ENCODE results near the gene ZNF768. TPM values are rescaled to one million over a fixed set of nuclear protein-coding genes. Genes with fewer than 3 reads are reported as not detected.

The ZNF768 gene
- total and polyA plus RNA-seq, 2 of the 13 experiments (the other 11 are each of a cell fraction or from before 2014, with no cell fraction given): 26.7 to 34.4 TPM

- TF ChIP-seq, protein P1, sequence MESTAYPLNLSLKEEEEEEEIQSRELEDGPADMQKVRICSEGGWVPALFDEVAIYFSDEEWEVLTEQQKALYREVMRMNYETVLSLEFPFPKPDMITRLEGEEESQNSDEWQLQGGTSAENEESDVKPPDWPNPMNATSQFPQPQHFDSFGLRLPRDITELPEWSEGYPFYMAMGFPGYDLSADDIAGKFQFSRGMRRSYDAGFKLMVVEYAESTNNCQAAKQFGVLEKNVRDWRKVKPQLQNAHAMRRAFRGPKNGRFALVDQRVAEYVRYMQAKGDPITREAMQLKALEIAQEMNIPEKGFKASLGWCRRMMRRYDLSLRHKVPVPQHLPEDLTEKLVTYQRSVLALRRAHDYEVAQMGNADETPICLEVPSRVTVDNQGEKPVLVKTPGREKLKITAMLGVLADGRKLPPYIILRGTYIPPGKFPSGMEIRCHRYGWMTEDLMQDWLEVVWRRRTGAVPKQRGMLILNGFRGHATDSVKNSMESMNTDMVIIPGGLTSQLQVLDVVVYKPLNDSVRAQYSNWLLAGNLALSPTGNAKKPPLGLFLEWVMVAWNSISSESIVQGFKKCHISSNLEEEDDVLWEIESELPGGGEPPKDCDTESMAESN (CRISPR knock-in tag; conservative IDR thresholded peaks at IDR 0.05): no peak
- TF ChIP-seq ZNF883 (CRISPR knock-in tag; IDR thresholded peaks at IDR 0.05; ENCODE audit: not compliant biosample characterization) (peak; percentile 4), SIN3B (IDR thresholded peaks at IDR 0.05; ENCODE audit: low read length) (no peak)
- TF ChIP-seq, protein P2, sequence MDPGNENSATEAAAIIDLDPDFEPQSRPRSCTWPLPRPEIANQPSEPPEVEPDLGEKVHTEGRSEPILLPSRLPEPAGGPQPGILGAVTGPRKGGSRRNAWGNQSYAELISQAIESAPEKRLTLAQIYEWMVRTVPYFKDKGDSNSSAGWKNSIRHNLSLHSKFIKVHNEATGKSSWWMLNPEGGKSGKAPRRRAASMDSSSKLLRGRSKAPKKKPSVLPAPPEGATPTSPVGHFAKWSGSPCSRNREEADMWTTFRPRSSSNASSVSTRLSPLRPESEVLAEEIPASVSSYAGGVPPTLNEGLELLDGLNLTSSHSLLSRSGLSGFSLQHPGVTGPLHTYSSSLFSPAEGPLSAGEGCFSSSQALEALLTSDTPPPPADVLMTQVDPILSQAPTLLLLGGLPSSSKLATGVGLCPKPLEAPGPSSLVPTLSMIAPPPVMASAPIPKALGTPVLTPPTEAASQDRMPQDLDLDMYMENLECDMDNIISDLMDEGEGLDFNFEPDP (CRISPR knock-in tag; conservative IDR thresholded peaks at IDR 0.05): no peak
Observed at GRCh38 chr16:30521476-30521872, 4.9 kb downstream of the ZNF768 start (continued).

- POLR2A ChIA-PET: interaction anchor here (0.7 kb wide), 1 partner anchor 69 kb away, joined by 3 read pairs; no protein-coding TSS in a partner anchor
- no peak for FAIRE-seq
- H3K9ac ChIP-seq (ENCODE audit: insufficient read depth, low read depth, low read length): no peak overlapping the region
- in situ Hi-C loops (cut with HindIII; ENCODE audit: extremely low pct_ligation_motif_present, low pct_unique_long_range_greater_than_20kb): loop anchor here (5.0 kb wide), 1 partner anchor 62 kb away; no protein-coding TSS in a partner anchor
- intact Hi-C loops (cut with micrococcal nuclease; ENCODE audit: unreplicated experiment): loop anchor here (10.0 kb wide), 1 partner anchor 135 kb away; the partner anchor contains the start of genes FBRS and PRR14
- H3K27me3 ChIP-seq (ENCODE audit: control insufficient read depth in 1 of 2, insufficient read depth in 2 of 2, low read length in 2 of 2): no peaks in the 10 kb centered on the region
- no peaks in the 10 kb centered on the region for H3K9me3 ChIP-seq (ENCODE audit: low read length)
- no peak overlapping the region for H3K27ac ChIP-seq (ENCODE audit: extremely low read length, insufficient read depth, low read length)
- no peaks in the 10 kb centered on the region for H3K79me2 ChIP-seq (ENCODE audit: insufficient read depth, low read length)
- no TSS peak for BruUV-seq (replicated peaks)
- H2AFZ ChIP-seq (ENCODE audit: low read length): no peak overlapping the region
- H3K4me2 ChIP-seq (ENCODE audit: low read depth, low read length): no peak overlapping the region
- H3K4me1 ChIP-seq (ENCODE audit: insufficient read depth, low read length): peaks cover 54% of the 10 kb centered on the region
- CTCF ChIA-PET (ENCODE audit: low intra/inter-chr PET ratio, low total read pairs): no interaction called here
- H3K36me3 ChIP-seq (replicated peaks in 1 of 2; ENCODE audit: control insufficient read depth in 1 of 2, insufficient read depth in 2 of 2, low read length in 2 of 2): 0 out of 5 replicates have a peak, but pooled peaks cover 0 to under 1% of the 10 kb centered on the region in 2 experiments
- no peak overlapping the region for H3K4me3 ChIP-seq (replicated peaks in 1 of 3; ENCODE audit: insufficient read depth in 1 of 3, low read depth in 2 of 3, low read length in 3 of 3)
- no peak for DNase-seq (ENCODE audit: low spot score)
- 71% methylated on average over 20 of the region's 20 CpGs for WGBS (ENCODE audit: low lambda C conversion rate)
- H4K20me1 ChIP-seq (ENCODE audit: insufficient read depth, low read length): no peaks in the 10 kb centered on the region
- ATAC-seq: peak; percentile 13
- TF ChIP-seq ZFP90 (CRISPR knock-in tag; IDR thresholded peaks at IDR 0.05; ENCODE audit: borderline replicate concordance) (peak; percentile 85), ZNF770 (CRISPR knock-in tag; IDR thresholded peaks at IDR 0.05) (peak; percentile 91), ZNF121 (CRISPR knock-in tag; IDR thresholded peaks at IDR 0.05) (peak; percentile 92), PHF20 (CRISPR knock-in tag; IDR thresholded peaks at IDR 0.05) (0 out of 2 replicates have a peak, but pooled peaks have one; percentile 15), SKIL (CRISPR knock-in tag; IDR thresholded peaks at IDR 0.05; ENCODE audit: borderline replicate concordance) (no peak)
- TF ChIP-seq, protein P3, sequence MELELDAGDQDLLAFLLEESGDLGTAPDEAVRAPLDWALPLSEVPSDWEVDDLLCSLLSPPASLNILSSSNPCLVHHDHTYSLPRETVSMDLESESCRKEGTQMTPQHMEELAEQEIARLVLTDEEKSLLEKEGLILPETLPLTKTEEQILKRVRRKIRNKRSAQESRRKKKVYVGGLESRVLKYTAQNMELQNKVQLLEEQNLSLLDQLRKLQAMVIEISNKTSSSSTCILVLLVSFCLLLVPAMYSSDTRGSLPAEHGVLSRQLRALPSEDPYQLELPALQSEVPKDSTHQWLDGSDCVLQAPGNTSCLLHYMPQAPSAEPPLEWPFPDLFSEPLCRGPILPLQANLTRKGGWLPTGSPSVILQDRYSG (CRISPR knock-in tag; IDR thresholded peaks at IDR 0.05): no peak
Observed at GRCh38 chr16:30519120-30520049, 7.0 kb downstream of the ZNF768 start.

Data from HepG2 (cell line).